NCI-H2196 treated with DMSO at 0.1 percent for 48 hours (cell line): ENCODE results near the gene CMTM6.
"Not testable (repeated sequence)": the region's sequence is repeated elsewhere in the genome, so short reads cannot be mapped to it uniquely, and the experiment has no call there.

ENCODE experiments used
- DNase-seq: peaks from one replicate; lab custom pipeline; 2025; ENCODE audit not compliant: unreplicated experiment; lab: John Stamatoyannopoulos, UW

Gene CMTM6, protein sequence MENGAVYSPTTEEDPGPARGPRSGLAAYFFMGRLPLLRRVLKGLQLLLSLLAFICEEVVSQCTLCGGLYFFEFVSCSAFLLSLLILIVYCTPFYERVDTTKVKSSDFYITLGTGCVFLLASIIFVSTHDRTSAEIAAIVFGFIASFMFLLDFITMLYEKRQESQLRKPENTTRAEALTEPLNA

DNA sequence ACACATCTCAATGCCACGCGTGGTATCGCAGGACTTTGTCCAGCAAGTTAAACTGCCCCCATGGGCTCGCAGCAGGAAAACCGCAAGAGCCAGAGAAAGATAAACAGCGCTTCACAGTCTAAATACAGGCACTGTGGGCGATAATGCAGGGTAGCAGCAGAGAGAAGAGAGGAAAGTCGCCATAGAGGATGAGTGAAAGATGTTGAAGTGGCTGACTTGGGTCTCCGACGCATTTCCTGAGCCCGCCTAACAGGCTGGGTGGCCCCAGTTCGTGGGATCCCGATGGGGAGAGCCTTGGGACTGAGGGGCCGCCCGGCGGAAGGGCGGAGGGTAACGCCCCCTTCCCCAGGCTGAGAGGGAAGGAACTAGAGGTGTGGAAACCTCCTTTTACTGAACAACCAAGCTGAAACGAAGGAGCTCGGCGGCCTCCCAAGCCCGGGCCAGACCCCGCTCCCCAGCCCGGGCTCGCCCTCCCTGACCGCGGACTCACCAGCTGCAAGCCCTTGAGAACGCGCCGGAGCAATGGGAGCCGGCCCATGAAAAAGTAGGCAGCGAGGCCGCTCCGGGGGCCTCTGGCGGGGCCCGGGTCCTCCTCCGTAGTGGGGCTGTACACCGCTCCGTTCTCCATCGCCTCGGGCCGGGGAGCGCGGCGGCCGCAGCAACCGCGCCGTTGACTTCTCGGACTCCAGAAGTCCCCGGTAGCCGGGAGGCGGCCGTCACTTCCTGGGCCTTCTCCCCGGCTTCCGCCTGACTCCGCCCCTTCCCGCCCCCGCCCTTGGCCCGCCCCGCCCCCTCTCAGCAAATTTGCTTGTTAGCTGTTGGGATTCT, at the start of gene CMTM6:
TSS of gene CMTM6 (minus strand) at position 735 of the 828 bp plus-strand sequence. CDS start at position 628, 107 bp downstream.
- peak; percentile 17 for DNase-seq

DNA sequence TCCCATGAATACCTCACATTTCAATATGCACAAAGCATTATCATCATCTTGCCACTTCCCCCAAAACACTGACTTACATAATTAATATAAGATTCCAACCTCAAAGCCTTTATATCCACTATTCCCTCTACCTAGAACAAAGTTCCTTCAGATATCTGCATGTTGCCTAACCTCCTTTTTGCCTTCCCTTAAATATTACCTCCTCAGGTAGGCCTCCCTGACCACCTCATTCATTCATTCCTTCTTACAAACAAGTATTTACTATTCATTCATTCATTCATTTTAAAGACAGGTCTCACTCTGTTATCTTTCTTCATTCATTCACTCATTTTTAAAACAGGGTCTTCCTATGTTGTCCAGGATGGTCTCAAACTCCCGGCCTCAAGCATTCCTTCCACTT, 49.4 kb upstream of the CMTM6 start:
- no peak for DNase-seq

DNA sequence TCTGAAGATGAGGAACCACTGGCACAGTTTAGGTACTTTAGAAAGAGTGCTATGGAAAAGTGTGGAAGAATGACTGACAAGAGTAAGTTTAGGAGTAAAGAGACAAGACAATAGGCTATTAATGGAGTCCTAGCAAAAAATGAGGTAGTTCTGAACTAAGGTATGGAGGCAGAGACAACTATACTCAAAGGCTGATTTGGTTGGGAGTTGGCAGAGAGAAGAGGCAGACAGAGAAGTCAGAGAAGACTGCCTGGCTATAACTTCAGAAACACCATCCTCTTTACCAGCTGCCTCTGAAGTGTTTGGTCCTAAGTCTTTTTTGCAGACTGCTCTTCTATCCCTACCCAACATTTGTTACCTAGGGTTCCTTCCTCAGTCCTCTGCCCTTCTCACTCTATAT, 48.8 kb upstream of the CMTM6 start:
- no peak for DNase-seq

DNA sequence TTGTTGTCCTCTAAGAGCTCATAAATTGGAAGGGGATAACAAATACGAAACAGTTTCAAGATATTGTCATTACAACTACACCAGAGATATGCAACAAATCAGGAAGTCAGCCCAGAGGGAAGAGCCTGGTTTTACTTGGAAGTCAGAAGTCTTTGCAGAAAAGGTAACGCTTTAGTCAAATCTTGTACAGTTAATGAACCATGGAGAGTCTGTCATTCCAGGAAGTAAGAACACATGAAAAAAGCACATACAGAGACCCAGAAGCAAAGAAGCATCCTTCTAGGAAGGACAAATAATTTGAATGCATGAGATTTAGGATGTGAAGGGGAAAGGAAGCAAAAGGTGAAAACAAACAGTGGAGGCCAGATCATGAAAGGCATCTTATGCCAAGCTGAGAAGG, 48.4 kb upstream of the CMTM6 start:
- no peak for DNase-seq

DNA sequence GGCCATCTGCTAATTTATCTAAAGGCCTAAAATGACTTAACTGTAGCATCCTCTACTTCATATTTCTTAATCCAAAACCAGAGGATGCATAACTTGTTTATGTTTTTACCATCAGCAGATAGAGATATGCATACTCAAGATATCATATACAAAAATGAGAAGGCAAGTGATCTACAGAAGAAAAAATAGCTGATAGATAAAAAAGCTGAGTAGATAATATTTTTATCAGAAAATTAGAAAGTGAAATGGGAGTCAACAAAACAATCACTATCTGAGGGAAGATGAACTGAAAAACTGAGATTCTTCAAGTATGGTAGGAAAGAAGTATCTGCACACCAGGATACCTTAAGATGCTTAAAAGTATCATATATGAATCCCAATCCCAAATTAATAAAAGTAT, 42.7 kb upstream of the CMTM6 start:
- DNase-seq: no peak

DNA sequence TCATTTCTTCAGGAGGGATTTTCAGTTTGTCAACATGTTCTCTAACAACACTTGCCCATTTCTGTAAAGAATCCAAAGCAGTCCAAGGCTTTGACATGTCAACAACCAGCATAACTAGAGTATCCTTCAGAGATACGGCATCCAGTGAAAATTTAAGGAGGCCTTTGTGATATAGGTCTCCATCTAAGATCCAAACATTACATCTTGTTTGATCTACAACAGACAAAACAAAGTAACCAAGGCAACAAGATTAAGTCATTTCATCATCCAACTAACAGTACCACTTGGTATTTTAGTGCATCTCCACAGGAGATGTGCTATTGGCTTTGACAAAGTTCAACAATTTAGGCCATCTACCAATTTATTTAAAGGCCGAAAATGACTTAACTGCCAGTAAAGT, 42.2 kb upstream of the CMTM6 start:
- no peak for DNase-seq

DNA sequence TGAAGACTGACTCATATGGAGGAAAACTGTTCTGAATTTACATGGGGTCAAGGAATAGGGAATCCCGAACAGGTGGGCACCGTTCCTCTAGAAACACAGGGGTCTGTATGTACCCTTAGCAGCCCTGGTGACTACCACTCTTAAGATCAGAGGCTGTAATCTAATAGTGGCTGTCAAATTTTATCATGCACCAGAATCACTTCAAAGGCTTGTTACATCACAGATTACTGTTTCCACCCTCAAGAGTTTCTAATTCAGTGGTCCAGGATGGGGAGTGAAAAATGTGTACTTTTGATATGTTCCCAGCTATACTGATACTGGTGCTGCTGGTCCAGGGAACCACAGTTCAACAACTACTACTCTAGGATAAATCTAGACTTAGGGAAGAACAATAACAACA, 40.2 kb upstream of the CMTM6 start:
- DNase-seq: no peak

DNA sequence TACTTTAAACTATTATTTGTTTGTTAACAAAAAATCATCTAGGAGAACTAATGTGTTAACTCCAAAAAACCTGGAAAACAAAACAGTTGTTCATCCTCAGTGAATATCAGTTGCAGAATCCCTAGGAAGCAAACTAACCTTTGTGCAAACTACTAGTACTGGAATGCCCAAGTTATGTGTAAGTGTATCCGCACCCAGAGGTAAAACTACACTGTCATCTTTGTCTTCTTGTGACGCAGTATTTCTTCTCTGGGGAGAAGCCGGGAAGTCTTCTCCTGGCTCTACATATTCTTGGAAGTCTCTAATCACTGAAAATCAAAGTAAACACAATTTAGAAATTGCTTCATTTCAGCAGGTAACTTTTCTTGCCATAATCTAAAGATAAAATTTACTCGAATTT, 38.2 kb upstream of the CMTM6 start:
- DNase-seq: no peak

DNA sequence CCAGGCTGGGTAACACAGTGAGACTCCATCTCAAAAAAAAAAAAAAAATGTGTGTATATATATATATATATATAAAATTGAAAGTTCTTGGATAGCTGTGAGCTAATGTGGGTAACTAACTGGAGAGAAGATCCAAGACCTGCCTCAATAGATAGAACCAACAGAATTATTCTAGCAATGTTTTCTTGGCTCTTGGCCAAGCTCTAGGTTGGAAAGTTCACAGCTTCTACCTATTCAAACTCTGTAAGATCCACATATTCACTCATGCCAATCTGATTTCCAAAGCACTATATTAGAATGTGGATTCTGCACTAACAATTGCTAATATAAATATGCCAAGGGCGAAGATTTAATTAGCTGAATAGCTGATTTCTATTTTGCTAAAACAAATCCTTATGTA, 29.8 kb upstream of the CMTM6 start:
- DNase-seq: no peak

DNA sequence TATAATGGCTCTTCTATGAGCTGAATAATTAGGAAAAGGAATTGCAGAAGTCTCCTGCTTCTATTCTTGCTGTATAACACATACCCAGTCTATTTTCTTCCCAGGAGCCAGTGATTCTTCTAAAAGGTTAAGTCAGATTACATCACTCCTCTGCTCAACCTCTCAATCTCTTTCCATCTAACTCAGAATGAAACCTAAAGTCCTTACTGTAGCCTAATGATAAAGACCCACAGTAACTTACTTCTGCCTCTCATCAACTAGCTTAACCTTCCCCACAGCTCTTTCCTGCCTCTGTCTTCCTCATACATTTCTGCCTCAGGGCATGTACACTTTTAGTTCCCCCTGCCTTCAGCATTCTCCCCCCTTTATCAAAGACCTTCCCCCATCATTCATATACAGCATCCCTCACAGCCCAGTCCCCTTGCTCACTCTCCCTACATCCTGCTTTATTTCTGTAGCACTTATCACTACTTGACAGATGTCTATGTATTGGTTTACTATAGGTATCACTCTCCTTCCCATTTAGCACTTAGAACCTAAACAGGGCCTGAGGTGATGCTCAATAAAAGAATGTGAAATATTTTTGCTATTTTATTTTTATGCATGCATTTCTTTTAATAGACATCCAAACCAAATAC, 28.5 kb upstream of the CMTM6 start:
- no peak for DNase-seq

DNA sequence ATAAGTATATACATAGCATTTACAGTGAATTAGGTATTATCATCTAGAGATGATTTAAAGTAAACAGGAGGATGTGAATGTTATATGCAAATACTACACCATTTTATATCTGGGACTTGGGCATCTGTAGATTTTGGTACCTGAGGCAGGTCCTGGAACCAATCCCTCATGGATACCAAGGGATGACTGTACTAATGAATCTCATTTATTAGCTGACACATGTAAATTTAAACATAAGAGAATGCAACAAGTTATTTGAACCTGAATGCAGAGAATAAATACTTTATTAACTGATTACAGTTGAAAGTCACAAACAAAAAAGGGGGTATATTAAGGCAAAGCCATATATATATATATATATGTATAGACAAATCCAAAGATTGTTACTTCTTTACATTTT, 23.1 kb upstream of the CMTM6 start:
- no peak for DNase-seq

DNA sequence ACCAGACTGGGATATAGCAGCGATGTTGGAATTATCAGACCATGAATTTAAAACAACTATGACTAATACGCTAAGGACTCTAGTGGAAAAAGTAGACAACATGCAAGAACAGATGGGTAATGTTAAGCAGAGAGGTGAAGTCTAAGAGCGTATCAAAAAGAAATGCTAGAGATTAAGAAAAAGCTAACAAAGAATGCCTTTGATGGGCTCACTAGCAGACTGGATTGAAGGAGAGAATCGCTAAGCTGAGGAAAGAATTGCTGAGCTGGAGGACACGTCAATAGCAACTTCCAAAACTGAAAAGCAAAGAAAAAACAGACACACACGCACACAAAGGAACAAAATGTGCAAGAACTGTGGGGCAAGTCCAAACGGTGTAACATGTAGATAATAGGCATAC, 20.0 kb upstream of the CMTM6 start:
- DNase-seq: no peak

DNA sequence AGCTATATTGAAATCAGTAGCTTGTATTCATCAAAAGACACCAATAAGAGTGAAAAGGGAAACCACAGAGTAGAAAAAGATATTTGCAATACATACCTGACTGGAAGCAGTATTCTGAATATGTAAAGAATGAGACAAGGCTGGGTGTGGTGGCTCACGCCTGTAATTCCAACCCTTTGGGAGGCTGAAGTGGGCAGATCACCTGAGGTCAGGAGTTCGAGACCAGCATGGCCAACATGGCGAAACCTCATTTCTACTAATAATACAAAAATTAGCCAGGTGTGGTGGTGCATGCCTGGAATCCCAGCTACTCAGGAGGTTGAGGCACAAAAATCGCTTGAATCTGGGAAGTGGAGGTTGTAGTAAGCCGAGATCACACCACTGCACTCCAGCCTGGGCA, 16.3 kb upstream of the CMTM6 start:
- DNase-seq: not testable (repeated sequence)

DNA sequence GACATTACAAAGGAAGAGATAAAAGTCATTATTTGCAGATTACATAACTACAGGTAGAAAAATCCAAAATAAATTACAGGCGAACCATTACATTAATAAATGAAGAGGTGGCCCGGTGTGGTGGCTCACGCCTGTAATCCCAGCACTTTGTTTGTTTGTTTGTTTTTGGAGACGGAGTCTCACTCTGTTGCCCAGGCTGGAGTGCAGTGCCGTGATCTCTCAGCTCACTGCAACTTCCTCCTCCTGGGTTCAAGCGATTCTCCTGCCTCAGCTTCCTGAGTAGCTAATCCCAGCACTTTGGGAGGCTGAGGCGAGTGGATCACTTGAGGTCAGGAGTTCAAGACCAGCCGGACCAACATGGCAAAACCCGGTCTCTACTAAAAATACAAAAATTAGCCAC, 14.1 kb upstream of the CMTM6 start:
- not testable (repeated sequence) for DNase-seq

DNA sequence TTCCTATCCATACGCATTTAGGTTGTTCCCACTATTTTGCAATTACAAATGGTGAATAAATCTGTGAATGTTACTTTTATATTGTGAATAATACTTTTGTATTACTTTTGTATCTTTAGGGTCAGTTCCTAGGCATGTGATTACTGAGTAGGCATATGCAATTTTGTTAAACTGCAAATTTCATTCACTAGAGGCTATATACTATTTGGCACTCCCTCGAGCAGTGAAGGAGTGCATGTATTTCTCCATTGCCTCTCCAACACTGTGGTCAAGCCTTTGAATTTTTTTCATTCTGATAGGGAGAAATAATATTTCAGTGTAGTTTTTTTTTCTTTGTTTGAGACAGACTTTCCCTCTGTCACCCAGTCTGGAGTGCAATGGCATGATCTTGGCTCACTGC, 8.4 kb upstream of the CMTM6 start:
- no peak for DNase-seq

DNA sequence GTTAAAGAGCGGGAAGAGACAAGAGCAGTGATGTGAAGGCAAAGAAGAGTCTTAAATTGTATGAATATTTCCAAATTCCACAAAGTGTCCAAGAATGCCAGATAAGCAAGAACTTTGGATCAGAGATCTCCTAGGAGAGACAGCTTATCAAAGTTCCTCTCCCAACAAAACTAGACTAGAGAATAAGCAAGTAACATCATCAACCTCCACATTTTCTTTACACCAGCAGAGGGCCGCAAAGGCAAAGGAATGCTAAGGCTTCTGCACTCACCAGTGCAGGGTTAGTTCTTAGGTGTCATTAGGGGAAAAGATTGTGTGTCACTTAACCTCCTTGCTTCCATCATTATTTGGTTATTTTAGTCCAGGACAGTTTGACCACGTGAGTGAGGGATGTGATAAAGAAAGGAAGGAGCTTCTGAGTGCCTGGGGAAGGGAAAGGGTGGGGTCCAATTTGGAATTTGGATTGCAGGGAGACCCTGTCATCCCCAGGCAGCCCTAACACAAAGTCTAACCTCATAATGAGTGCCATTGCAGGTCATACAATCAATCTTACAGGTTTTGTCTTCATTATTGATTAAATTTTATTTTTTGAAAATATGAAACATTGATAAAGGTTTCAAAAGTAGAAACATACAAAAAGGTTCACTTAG, 7.5 kb upstream of the CMTM6 start:
- DNase-seq: peak; percentile 16

DNA sequence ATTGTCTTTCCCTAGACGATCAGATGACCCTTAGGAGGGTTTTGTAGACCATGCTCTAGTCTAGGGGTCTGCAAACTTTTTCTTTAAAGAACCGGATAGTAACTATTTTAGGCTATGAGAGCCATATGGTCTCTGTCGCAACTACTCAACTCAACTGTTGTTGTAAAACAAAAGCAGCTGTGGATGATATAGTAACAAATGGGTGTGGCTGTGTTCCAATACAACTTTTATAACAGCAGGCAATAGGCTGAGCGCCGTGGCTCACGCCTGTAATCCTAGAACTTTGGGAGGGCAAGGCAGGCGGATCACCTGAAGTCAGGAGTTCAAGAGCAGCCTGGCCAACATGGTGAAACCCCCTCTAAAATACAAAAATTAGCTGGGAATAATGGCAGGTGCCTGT, 6.1 kb upstream of the CMTM6 start:
- no peak for DNase-seq

DNA sequence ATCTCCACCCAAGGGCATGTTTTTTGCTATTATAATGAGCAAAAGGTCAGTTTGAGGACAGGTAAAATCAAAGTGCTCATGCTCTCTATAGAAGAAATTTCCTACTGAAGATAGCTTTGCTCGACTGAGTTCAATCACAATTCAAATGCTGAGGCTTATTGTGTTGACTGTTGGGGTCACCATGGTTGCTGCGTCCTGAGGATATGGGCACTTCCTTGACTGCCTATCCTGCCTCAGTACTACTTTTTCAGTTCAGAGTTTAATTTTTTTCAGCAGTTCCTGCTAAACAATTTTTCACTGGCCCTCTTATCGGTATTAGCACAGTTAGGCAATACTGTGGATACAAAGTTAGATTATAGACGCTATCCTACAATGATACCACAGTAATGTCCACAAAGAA, 3.8 kb upstream of the CMTM6 start:
- DNase-seq: no peak

DNA sequence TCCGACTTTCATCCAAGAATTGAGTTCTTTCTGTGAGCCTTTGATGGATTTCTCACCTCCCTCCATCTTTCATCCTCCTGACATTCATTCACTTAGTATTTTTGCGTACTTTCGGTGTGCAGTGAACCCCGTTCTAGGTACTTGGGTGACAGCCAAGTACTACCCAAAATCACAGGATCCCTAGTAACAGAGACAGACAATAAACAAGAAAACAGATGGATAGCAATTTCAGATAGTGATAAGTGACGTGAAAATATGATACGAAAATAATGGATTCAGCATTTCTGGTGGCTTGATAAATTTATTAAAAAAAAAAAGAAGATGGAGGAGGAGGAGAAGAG, 264 bp upstream of the CMTM6 start:
- no peak for DNase-seq

DNA sequence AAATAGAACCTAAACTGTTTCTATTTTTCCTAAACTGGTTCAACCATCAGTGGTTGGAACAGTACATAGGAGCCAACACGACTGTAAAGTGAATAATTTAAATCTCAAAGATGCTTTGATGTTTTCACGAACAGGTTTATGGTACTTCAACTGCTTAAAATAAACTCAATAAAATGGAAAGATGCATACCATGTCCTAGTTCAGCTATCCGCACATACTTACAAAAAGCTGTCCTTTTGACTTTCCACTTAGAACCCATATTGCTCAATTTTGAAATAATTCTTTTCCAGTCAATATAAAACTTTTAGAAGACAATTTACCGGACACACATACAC, 902 bp downstream of the CMTM6 start:
- DNase-seq: no peak

DNA sequence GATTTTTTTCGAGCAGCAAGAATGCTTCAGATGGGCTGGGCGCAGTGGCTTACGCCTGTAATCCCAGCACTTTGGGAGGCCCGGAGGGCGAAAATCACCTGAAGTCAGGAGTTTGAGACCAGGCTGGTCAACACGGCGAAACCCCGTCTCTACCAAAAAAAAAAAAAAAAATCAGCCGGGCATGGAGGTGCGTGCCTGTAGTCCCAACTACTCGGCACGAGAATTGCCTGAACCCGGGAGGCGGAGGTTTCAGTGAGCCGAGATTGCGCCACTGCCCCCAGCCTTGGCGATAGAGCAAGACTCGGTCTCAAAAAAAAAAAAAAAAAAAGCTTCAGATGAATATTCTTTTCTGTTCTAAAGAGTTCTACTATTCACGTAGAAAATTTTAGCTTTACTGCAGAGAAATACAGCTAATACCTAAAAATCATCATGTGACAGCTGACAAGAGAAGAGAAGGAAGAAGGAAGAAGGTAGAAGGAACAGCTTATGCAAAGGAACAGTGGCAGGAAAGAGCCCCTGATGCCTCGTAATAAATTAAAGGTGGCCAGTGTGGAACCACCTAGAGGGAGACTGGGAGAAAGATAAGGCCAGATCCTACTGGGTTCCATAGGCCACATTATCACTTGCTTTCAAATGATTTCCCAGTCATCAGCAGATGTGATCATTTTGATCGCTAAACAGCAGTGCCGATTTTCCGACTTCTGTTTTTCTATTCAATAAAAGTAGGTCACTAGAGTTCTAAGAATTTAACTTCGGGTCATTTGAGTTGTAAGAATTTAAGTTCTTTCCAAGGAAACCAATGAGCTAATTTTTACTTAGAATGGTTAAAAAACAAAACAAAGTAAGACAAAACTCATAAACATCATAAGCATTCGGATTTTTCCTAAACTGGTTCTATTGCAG, 1.5 kb downstream of the CMTM6 start:
- no peak for DNase-seq
